ENCODE measurements around the gene CTNNA1. TPM values are rescaled to one million over a fixed set of nuclear protein-coding genes. Genes with fewer than 3 reads are reported as not detected.

CTNNA1 gene
- total RNA-seq, 3 donors from 2014 or later (not counting 1 experiment from before 2014, with no cell fraction given), result 34.4 to 53.0 (median 49.8) TPM

- Histone ChIP-seq H3K4me3 (ENCODE audit: low read length) (no peak overlapping the region), H3K9me3 (ENCODE audit: control insufficient read depth, insufficient read depth, low read length) (no peaks in the 10 kb centered on the region), H3K27ac (ENCODE audit: low read length) (no peak overlapping the region), H3K27me3 (ENCODE audit: control insufficient read depth, insufficient read depth, low read length) (no peaks in the 10 kb centered on the region), H3K36me3 (ENCODE audit: control insufficient read depth, insufficient read depth, low read length) (no peaks in the 10 kb centered on the region), H3K4me1 (ENCODE audit: control insufficient read depth, insufficient read depth, low read length) (no peaks in the 10 kb centered on the region)
- no peak overlapping the region for H3K27ac Mint-ChIP-seq
- H3K4me1 Mint-ChIP-seq, result no peaks in the 10 kb centered on the region
- 90% methylated on average over 4 of the region's 5 CpGs for WGBS (ENCODE audit: insufficient coverage)
- no peak for TF ChIP-seq CTCF (IDR thresholded peaks at IDR 0.05)
- H3K4me3 Mint-ChIP-seq, result no peak overlapping the region
- no peaks in the 10 kb centered on the region for H3K9me3 Mint-ChIP-seq
- intact Hi-C loops (cut with micrococcal nuclease), result no loop called here
- DNase-seq (no peak), ATAC-seq (no peak)
- no peaks in the 10 kb centered on the region for H3K27me3 Mint-ChIP-seq (ENCODE audit: low read depth in 2 of 2)
- H3K36me3 Mint-ChIP-seq, result no peaks in the 10 kb centered on the region
These were observed 207.0 kb downstream of the CTNNA1 start for GRCh38 chr5:138960145-138960692.

- no peak overlapping the region for H3K27ac ChIP-seq (ENCODE audit: low read length)
- H3K27me3 ChIP-seq (ENCODE audit: control insufficient read depth, insufficient read depth, low read length), result no peaks in the 10 kb centered on the region
- H3K4me3 Mint-ChIP-seq, result no peak overlapping the region
- no peak overlapping the region for H3K27ac Mint-ChIP-seq
- DNase-seq, result no peak
- no peaks in the 10 kb centered on the region for H3K36me3 Mint-ChIP-seq
- H3K4me1 Mint-ChIP-seq, result no peaks in the 10 kb centered on the region
- H3K36me3 ChIP-seq (ENCODE audit: control insufficient read depth, insufficient read depth, low read length), result no peaks in the 10 kb centered on the region
- 97% methylated on average over 1 of the region's 1 CpG for WGBS (ENCODE audit: insufficient coverage)
- no peak for ATAC-seq
- H3K27me3 Mint-ChIP-seq (ENCODE audit: low read depth in 2 of 2), result no peaks in the 10 kb centered on the region
- intact Hi-C loops (cut with micrococcal nuclease), result no loop called here
- no peak for TF ChIP-seq CTCF (IDR thresholded peaks at IDR 0.05)
- H3K4me3 ChIP-seq (ENCODE audit: low read length), result no peak overlapping the region
- H3K4me1 ChIP-seq (ENCODE audit: control insufficient read depth, insufficient read depth, low read length), result no peaks in the 10 kb centered on the region
- no peaks in the 10 kb centered on the region for H3K9me3 ChIP-seq (ENCODE audit: control insufficient read depth, insufficient read depth, low read length)
- no peaks in the 10 kb centered on the region for H3K9me3 Mint-ChIP-seq
These were observed 208.0 kb downstream of the CTNNA1 start for GRCh38 chr5:138961221-138961620.

GRCh38 chr5:138961729-138962128 lies 208.5 kb downstream of the CTNNA1 start:
- ATAC-seq, result no peak
- WGBS (ENCODE audit: insufficient coverage), result 96% methylated on average over 1 of the region's 1 CpG

More at GRCh38 chr5:138961729-138962128, 208.5 kb downstream of the CTNNA1 start:
- Histone ChIP-seq H3K27ac (ENCODE audit: low read length) (no peak overlapping the region), H3K4me3 (ENCODE audit: low read length) (no peak overlapping the region), H3K9me3 (ENCODE audit: control insufficient read depth, insufficient read depth, low read length) (no peaks in the 10 kb centered on the region), H3K27me3 (ENCODE audit: control insufficient read depth, insufficient read depth, low read length) (no peaks in the 10 kb centered on the region), H3K36me3 (ENCODE audit: control insufficient read depth, insufficient read depth, low read length) (no peaks in the 10 kb centered on the region), H3K4me1 (ENCODE audit: control insufficient read depth, insufficient read depth, low read length) (no peaks in the 10 kb centered on the region)
- no peaks in the 10 kb centered on the region for H3K4me1 Mint-ChIP-seq
- H3K27ac Mint-ChIP-seq, result no peak overlapping the region
- no peak for TF ChIP-seq CTCF (IDR thresholded peaks at IDR 0.05)
- no peaks in the 10 kb centered on the region for H3K27me3 Mint-ChIP-seq (ENCODE audit: low read depth in 2 of 2)
- H3K36me3 Mint-ChIP-seq, result no peaks in the 10 kb centered on the region
- H3K9me3 Mint-ChIP-seq, result no peaks in the 10 kb centered on the region
- no peak overlapping the region for H3K4me3 Mint-ChIP-seq
- intact Hi-C loops (cut with micrococcal nuclease), result no loop called here
- no peak for DNase-seq

Data from natural killer cell (primary cell).